ENCODE measurements around the gene TPPP.

TPPP gene

GRCh38 chr5:627840-628239, 65.3 kb downstream of the TPPP start:
- Histone ChIP-seq H3K36me3 (peaks cover 5 to 63% (median 55%) of the 10 kb centered on the region in 11 experiments; a peak in 20 of 22 replicates), H3K27ac (no peak overlapping the region), H3K4me3 (no peak overlapping the region), H3K4me1 (peaks cover 0 to 7% (median 0%) of the 10 kb centered on the region in 10 experiments; a peak in 3 of 20 replicates), H4K20me1 (peaks cover 0 to 59% (median 18%) of the 10 kb centered on the region in 11 experiments; a peak in 14 of 22 replicates), H3K9me3 (replicated peaks in 1 of 11) (no peaks in the 10 kb centered on the region), H3K27me3 (no peaks in the 10 kb centered on the region), H3K4me2 (no peak overlapping the region), H3K9ac (no peak overlapping the region)
- no peak for TF ChIP-seq Cebpa-rat (IDR thresholded peaks at IDR 0.05)

GRCh38 chr5:626850-627249, 66.3 kb downstream of the TPPP start:
- no peak overlapping the region for H3K9ac ChIP-seq
- no peaks in the 10 kb centered on the region for H3K27me3 ChIP-seq
- TF ChIP-seq Cebpa-rat (IDR thresholded peaks at IDR 0.05): no peak
- H4K20me1 ChIP-seq: peaks cover 0 to 69% (median 18%) of the 10 kb centered on the region in 11 experiments; a peak in 15 of 22 replicates
- H3K36me3 ChIP-seq: peaks cover 5 to 73% (median 65%) of the 10 kb centered on the region in 11 experiments; a peak in 20 of 22 replicates
- no peak overlapping the region for H3K4me3 ChIP-seq
- no peak overlapping the region for H3K27ac ChIP-seq
- no peak overlapping the region for H3K4me2 ChIP-seq
- no peaks in the 10 kb centered on the region for H3K9me3 ChIP-seq (replicated peaks in 1 of 11)
- H3K4me1 ChIP-seq: peaks cover 0 to 7% (median 0%) of the 10 kb centered on the region in 10 experiments; a peak in 3 of 20 replicates

GRCh38 chr5:625516-625915, 67.6 kb downstream of the TPPP start:
- no peak for TF ChIP-seq Cebpa-rat (IDR thresholded peaks at IDR 0.05)
- Histone ChIP-seq H3K9me3 (replicated peaks in 1 of 11) (no peaks in the 10 kb centered on the region), H4K20me1 (peaks cover 0 to 78% (median 18%) of the 10 kb centered on the region in 11 experiments; a peak in 15 of 22 replicates), H3K27me3 (no peaks in the 10 kb centered on the region), H3K4me2 (no peak overlapping the region), H3K36me3 (peaks cover 16 to 87% (median 78%) of the 10 kb centered on the region in 11 experiments; a peak in 21 of 22 replicates), H3K4me1 (peaks cover 0 to 7% (median 0%) of the 10 kb centered on the region in 10 experiments; a peak in 3 of 20 replicates), H3K9ac (no peak overlapping the region), H3K4me3 (no peak overlapping the region), H3K27ac (no peak overlapping the region)

- Histone ChIP-seq H3K36me3 (peaks cover 22 to 93% (median 84%) of the 10 kb centered on the region in 11 experiments), H3K9me3 (replicated peaks in 1 of 11) (no peaks in the 10 kb centered on the region), H3K27me3 (no peaks in the 10 kb centered on the region), H3K4me3 (no peak overlapping the region), H3K9ac (no peak overlapping the region), H3K4me2 (no peak overlapping the region), H3K27ac (no peak overlapping the region), H4K20me1 (peaks cover 0 to 83% (median 18%) of the 10 kb centered on the region in 11 experiments; a peak in 15 of 22 replicates), H3K4me1 (peaks cover 0 to 7% (median 0%) of the 10 kb centered on the region in 10 experiments; a peak in 3 of 20 replicates)
- TF ChIP-seq Cebpa-rat (IDR thresholded peaks at IDR 0.05): no peak
These were observed 68.3 kb downstream of the TPPP start for GRCh38 chr5:624951-625230.

GRCh38 chr5:624118-624950, 68.8 kb downstream of the TPPP start:
- H4K20me1 ChIP-seq: peaks cover 0 to 87% (median 18%) of the 10 kb centered on the region in 11 experiments; a peak in 15 of 22 replicates
- no peak for TF ChIP-seq Cebpa-rat (IDR thresholded peaks at IDR 0.05)
- peaks cover 28 to 99% (median 90%) of the 10 kb centered on the region in 11 experiments for H3K36me3 ChIP-seq
- H3K4me1 ChIP-seq: peaks cover 0 to 7% (median 0%) of the 10 kb centered on the region in 10 experiments; a peak in 3 of 20 replicates
- no peaks in the 10 kb centered on the region for H3K9me3 ChIP-seq (replicated peaks in 1 of 11)
- H3K4me2 ChIP-seq: no peak overlapping the region
- no peak overlapping the region for H3K4me3 ChIP-seq
- no peak overlapping the region for H3K9ac ChIP-seq
- no peak overlapping the region for H3K27ac ChIP-seq
- no peaks in the 10 kb centered on the region for H3K27me3 ChIP-seq

GRCh38 chr5:623531-623930, 69.6 kb downstream of the TPPP start:
- Histone ChIP-seq H3K27me3 (no peaks in the 10 kb centered on the region), H3K4me2 (no peak overlapping the region), H3K9ac (no peak overlapping the region), H3K4me3 (no peak overlapping the region), H3K4me1 (peaks cover 0 to 7% (median 0%) of the 10 kb centered on the region in 10 experiments; a peak in 3 of 20 replicates), H3K9me3 (replicated peaks in 1 of 11) (no peaks in the 10 kb centered on the region), H3K36me3 (peaks cover 30 to 99% (median 93%) of the 10 kb centered on the region in 11 experiments), H3K27ac (no peak overlapping the region), H4K20me1 (peaks cover 0 to 88% (median 18%) of the 10 kb centered on the region in 11 experiments; a peak in 15 of 22 replicates)
- no peak for TF ChIP-seq Cebpa-rat (IDR thresholded peaks at IDR 0.05)

GRCh38 chr5:622946-623522, 70.1 kb downstream of the TPPP start:
- Histone ChIP-seq H3K9ac (no peak overlapping the region), H3K9me3 (replicated peaks in 1 of 11) (no peaks in the 10 kb centered on the region), H3K27me3 (no peaks in the 10 kb centered on the region), H3K4me1 (peaks cover 0 to 7% (median 0%) of the 10 kb centered on the region in 10 experiments; a peak in 3 of 20 replicates), H3K27ac (no peak overlapping the region), H3K36me3 (peaks cover 28 to 99% (median 94%) of the 10 kb centered on the region in 11 experiments), H3K4me3 (no peak overlapping the region), H3K4me2 (no peak overlapping the region), H4K20me1 (peaks cover 0 to 88% (median 18%) of the 10 kb centered on the region in 11 experiments; a peak in 15 of 22 replicates)
- TF ChIP-seq Cebpa-rat (IDR thresholded peaks at IDR 0.05): no peak

GRCh38 chr5:622359-622758, 70.8 kb downstream of the TPPP start:
- Histone ChIP-seq H3K9ac (no peak overlapping the region), H3K9me3 (replicated peaks in 1 of 11) (no peaks in the 10 kb centered on the region), H4K20me1 (peaks cover 0 to 89% (median 19%) of the 10 kb centered on the region in 11 experiments; a peak in 14 of 22 replicates), H3K4me3 (no peak overlapping the region), H3K4me1 (peaks cover 0 to 7% (median 0%) of the 10 kb centered on the region in 10 experiments; a peak in 3 of 20 replicates), H3K4me2 (no peak overlapping the region), H3K36me3 (peaks cover 27 to 99% (median 94%) of the 10 kb centered on the region in 11 experiments), H3K27me3 (no peaks in the 10 kb centered on the region), H3K27ac (no peak overlapping the region)
- TF ChIP-seq Cebpa-rat (IDR thresholded peaks at IDR 0.05): no peak

GRCh38 chr5:621341-621761, 71.8 kb downstream of the TPPP start:
- H3K4me2 ChIP-seq: no peak overlapping the region
- no peak overlapping the region for H3K27ac ChIP-seq
- no peak overlapping the region for H3K9ac ChIP-seq
- H4K20me1 ChIP-seq: peaks cover 0 to 92% (median 24%) of the 10 kb centered on the region in 11 experiments; a peak in 17 of 22 replicates
- H3K4me3 ChIP-seq: no peak overlapping the region
- H3K27me3 ChIP-seq: no peaks in the 10 kb centered on the region
- H3K9me3 ChIP-seq (replicated peaks in 1 of 11): no peaks in the 10 kb centered on the region
- TF ChIP-seq Cebpa-rat (IDR thresholded peaks at IDR 0.05): no peak
- H3K36me3 ChIP-seq: peaks cover 27 to 100% (median 97%) of the 10 kb centered on the region in 11 experiments
- peaks cover 0 to 2% (median 0%) of the 10 kb centered on the region in 10 experiments; a peak in 2 of 20 replicates for H3K4me1 ChIP-seq

All from BLaER1 treated with 17β-estradiol and CSF1 and Interleukin-3, amounts not matched to agents 10 nM and 100 nM (cell line).